Thymus (tissue), 11 donors: ENCODE results near the gene FOSB. TPM values are rescaled to one million over a fixed set of nuclear protein-coding genes. Genes with fewer than 3 reads are reported as not detected.
"Not testable (repeated sequence)": the region's sequence is repeated elsewhere in the genome, so short reads cannot be mapped to it uniquely, and the experiment has no call there.

Experiments
- DNase-seq, 9 donors: peaks; one replicate each; pipeline ENCODE4 v3.0.0-alpha.2; 2013; ENCODE audit warnings: low spot score in 9 of 9, low read depth in 6 of 9, missing footprints in 1 of 9
- H3K27ac ChIP-seq, 2 donors: one replicate each; pipeline ENCODE4 v1.5.1; 2013; ENCODE audit warnings: control low read depth in 1 of 2, low read depth in 1 of 2, low read length in 1 of 2, mild to moderate bottlenecking in 1 of 2, moderate library complexity in 1 of 2
- H3K27me3 ChIP-seq, 2 donors: one replicate each; pipeline ENCODE4 v1.5.1; 2013; ENCODE audit warnings: low read length in 1 of 2; ENCODE audit not compliant: control insufficient read depth in 2 of 2, insufficient read depth in 1 of 2
- H3K36me3 ChIP-seq, 2 donors: one replicate each; pipeline ENCODE4 v1.5.1; 2013; ENCODE audit warnings: low read length in 1 of 2, mild to moderate bottlenecking in 1 of 2, moderate library complexity in 1 of 2; ENCODE audit not compliant: control insufficient read depth in 2 of 2, insufficient read depth in 2 of 2
- H3K4me1 ChIP-seq, 2 donors: one replicate each; pipeline ENCODE4 v1.5.1; 2013; ENCODE audit warnings: low read length in 2 of 2; ENCODE audit not compliant: control insufficient read depth in 2 of 2, insufficient read depth in 2 of 2
- H3K4me3 ChIP-seq, 2 donors: one replicate each; pipeline ENCODE4 v1.5.1; 2013; ENCODE audit warnings: low read length in 2 of 2, control low read depth in 1 of 2, mild to moderate bottlenecking in 1 of 2
- H3K9me3 ChIP-seq, 2 donors: one replicate each; pipeline ENCODE4 v1.5.1; 2013; ENCODE audit warnings: low read length in 1 of 2, mild to moderate bottlenecking in 1 of 2; ENCODE audit not compliant: control insufficient read depth in 2 of 2, insufficient read depth in 1 of 2
- WGBS: extraction: QIAGEN DNeasy Blood & Tissue Kit; methylation state at CpG from one replicate; pipeline ENCODE4 v1.1.7; 2013; 5-methylcytosine and 5-hydroxymethylcytosine counted together
- polyA plus RNA-seq: library from polyadenylated mRNA; stranded (reverse); fragments of 200-250 nt; gene quantifications from one replicate; pipeline ENCODE4 v1.2.3, GENCODE V29; 2013
- total RNA-seq: library from RNA; stranded (reverse); fragments of 120-200 nt; gene quantifications from one replicate; pipeline ENCODE4 v1.2.4, GENCODE V29; 2013
- donor health status: healthy.

The FOSB gene
- total and polyA plus RNA-seq, 2 donors = 6.1 to 7.1 TPM

GRCh38 chr19:45423589-45424190, 44.1 kb upstream of the FOSB start, which contains the start of gene ERCC1:
Gene ERCC1 (minus strand): TSS chr19:45423917. CDS start chr19:45423374, 543 bp downstream.
- under 1% methylated on average over 37 of the region's 37 CpGs for WGBS
- Histone ChIP-seq H3K36me3 (peaks cover 6 to 9% of the 10 kb centered on the region in 2 donors), H3K9me3 (no peaks in the 10 kb centered on the region), H3K4me1 (peaks cover 17 to 41% of the 10 kb centered on the region in 2 donors), H3K27me3 (peaks cover 11 to 22% of the 10 kb centered on the region in 2 donors), H3K27ac (peak within 1 kb of the TSS; percentile 64 to 83), H3K4me3 (peak within 1 kb of the TSS; percentile 64 to 77)
- peak in 5 of 9 donors; percentile 51 to 82 (median 70) for DNase-seq

- no peak for DNase-seq
- Histone ChIP-seq H3K4me3 (peak overlapping the region; percentile 64 to 77), H3K27me3 (peaks cover 17 to 29% of the 10 kb centered on the region in 2 donors), H3K9me3 (no peaks in the 10 kb centered on the region), H3K27ac (peak overlapping the region; percentile 64 to 83), H3K36me3 (peaks cover 6 to 9% of the 10 kb centered on the region in 2 donors), H3K4me1 (peaks cover 16 to 34% of the 10 kb centered on the region in 2 donors)
- WGBS = 48% methylated on average over 24 of the region's 24 CpGs
Observed at GRCh38 chr19:45424191-45425058, 43.4 kb upstream of the FOSB start.

GRCh38 chr19:45428384-45429231, 39.2 kb upstream of the FOSB start:
- no peak overlapping the region for H3K27ac ChIP-seq
- peaks cover 7 to 15% of the 10 kb centered on the region in 2 donors for H3K4me1 ChIP-seq

GRCh38 chr19:45429896-45430295, 37.9 kb upstream of the FOSB start:
- H3K9me3 ChIP-seq = not testable (repeated sequence)

More at GRCh38 chr19:45428384-45429231, 39.2 kb upstream of the FOSB start:
- H3K27me3 ChIP-seq = peaks cover 22 to 51% of the 10 kb centered on the region in 2 donors
- 5% methylated on average over 73 of the region's 73 CpGs for WGBS
- H3K4me3 ChIP-seq = peak overlapping the region in 1 of 2 donors; percentile 17
- H3K9me3 ChIP-seq = no peaks in the 10 kb centered on the region
- DNase-seq = no peak
- H3K36me3 ChIP-seq = no peaks in the 10 kb centered on the region

GRCh38 chr19:45431008-45431407, 36.8 kb upstream of the FOSB start:
- not testable (repeated sequence) for H3K9me3 ChIP-seq, H3K4me1 ChIP-seq, H3K4me3 ChIP-seq, H3K36me3 ChIP-seq, DNase-seq, H3K27ac ChIP-seq
- peaks cover 22 to 51% of the 10 kb centered on the region in 2 donors for H3K27me3 ChIP-seq
- WGBS = 62% methylated on average over 9 of the region's 9 CpGs

More at GRCh38 chr19:45429896-45430295, 37.9 kb upstream of the FOSB start:
- not testable (repeated sequence) for H3K4me3 ChIP-seq, H3K27ac ChIP-seq, DNase-seq, H3K36me3 ChIP-seq, H3K4me1 ChIP-seq
- peaks cover 22 to 51% of the 10 kb centered on the region in 2 donors for H3K27me3 ChIP-seq
- 93% methylated on average over 11 of the region's 11 CpGs for WGBS

GRCh38 chr19:45432543-45432942, 35.3 kb upstream of the FOSB start:
- H3K27me3 ChIP-seq = peaks cover 21 to 40% of the 10 kb centered on the region in 2 donors
- WGBS = 88% methylated on average over 8 of the region's 8 CpGs
- H3K4me1 ChIP-seq, H3K4me3 ChIP-seq, H3K9me3 ChIP-seq, H3K27ac ChIP-seq, H3K36me3 ChIP-seq, DNase-seq: not testable (repeated sequence)

- DNase-seq = no peak
- Histone ChIP-seq H3K36me3 (no peaks in the 10 kb centered on the region), H3K27ac (no peak overlapping the region), H3K4me3 (no peak overlapping the region), H3K27me3 (peaks cover 2 to 20% of the 10 kb centered on the region in 2 donors), H3K9me3 (no peaks in the 10 kb centered on the region), H3K4me1 (peaks cover 0 to 11% of the 10 kb centered on the region in 2 donors)
- WGBS = 90% methylated on average over 3 of the region's 3 CpGs
Observed at GRCh38 chr19:45437328-45437727, 30.5 kb upstream of the FOSB start.

- Histone ChIP-seq H3K27me3 (peaks cover 20 to 38% of the 10 kb centered on the region in 2 donors), H3K36me3 (no peaks in the 10 kb centered on the region), H3K27ac (no peak overlapping the region), H3K4me1 (peaks cover 14 to 24% of the 10 kb centered on the region in 2 donors), H3K4me3 (peak overlapping the region; percentile 32 to 75), H3K9me3 (no peaks in the 10 kb centered on the region)
- 37% methylated on average over 10 of the region's 10 CpGs for WGBS
- no peak for DNase-seq
Observed at GRCh38 chr19:45439190-45439568, 28.6 kb upstream of the FOSB start.
